HG03097 (cell line): ENCODE measurements around the gene MAP4K4.

Source experiments
- ATAC-seq: cut with Tn5 transposase; IDR thresholded peaks from one replicate; pipeline ENCODE4 v1.9.1; 2021; ENCODE audit not compliant: unreplicated experiment, low FRiP score

MAP4K4 gene

GRCh38 chr2:101692041-101692440, 5.5 kb upstream of the MAP4K4 start:
- ATAC-seq = no peak

- no peak for ATAC-seq
These were observed 4.7 kb upstream of the MAP4K4 start for GRCh38 chr2:101692766-101693165.

- ATAC-seq = no peak
These were observed 3.4 kb upstream of the MAP4K4 start for GRCh38 chr2:101693991-101694588.

GRCh38 chr2:101696272-101697123, 1.0 kb upstream of the MAP4K4 start:
- ATAC-seq = no peak

GRCh38 chr2:101698014-101698843, 722 bp downstream of the MAP4K4 start:
- no peak for ATAC-seq

- no peak for ATAC-seq
These were observed 1.6 kb downstream of the MAP4K4 start for GRCh38 chr2:101698844-101699754.

- no peak for ATAC-seq
These were observed 2.4 kb downstream of the MAP4K4 start for GRCh38 chr2:101699755-101700461.

- ATAC-seq = no peak
These were observed 6.5 kb downstream of the MAP4K4 start for GRCh38 chr2:101704046-101704466.

- ATAC-seq = no peak
These were observed 7.5 kb downstream of the MAP4K4 start for GRCh38 chr2:101704816-101705578.

GRCh38 chr2:101706121-101706818, 8.8 kb downstream of the MAP4K4 start:
- ATAC-seq = no peak

GRCh38 chr2:101706819-101707177, 9.3 kb downstream of the MAP4K4 start:
- no peak for ATAC-seq

- no peak for ATAC-seq
These were observed 12.5 kb downstream of the MAP4K4 start for GRCh38 chr2:101710036-101710435.

GRCh38 chr2:101710471-101711318, 13.2 kb downstream of the MAP4K4 start:
- ATAC-seq = no peak

GRCh38 chr2:101714118-101714517, 16.6 kb downstream of the MAP4K4 start:
- no peak for ATAC-seq

GRCh38 chr2:101717071-101717845, 19.8 kb downstream of the MAP4K4 start:
- ATAC-seq = no peak

- no peak for ATAC-seq
These were observed 21.0 kb downstream of the MAP4K4 start for GRCh38 chr2:101718479-101718878.
